GM23338 (cell line): ENCODE measurements around the gene MAPK4. TPM values are rescaled to one million over a fixed set of nuclear protein-coding genes. Genes with fewer than 3 reads are reported as not detected.

ENCODE experiments used
- ATAC-seq: fragments of 200-7000 bp; cut with Tn5 transposase; 3 replicates; pipeline ENCODE4 v1.9.1; 2020
- DNase-seq: peaks from one replicate; pipeline ENCODE4 v3.0.0-alpha.2; 2015; ENCODE audit warnings: low spot score
- H2AFZ ChIP-seq: fragments of 200-600 bp; sonication (generic); 2 replicates; pipeline ENCODE4 v1.8.0; 2016; ENCODE audit warnings: antibody characterized with exemption, mild to moderate bottlenecking, moderate library complexity
- H3F3A ChIP-seq: fragments of 200-600 bp; sonication (generic); replicated peaks from 2 replicates; pipeline ENCODE4 v1.8.0; 2017; ENCODE audit warnings: antibody characterized with exemption, mixed run types, low read depth
- H3K27ac ChIP-seq: fragments of 200-600 bp; sonication (generic); 2 replicates; pipeline ENCODE4 v1.6.1; 2016; ENCODE audit warnings: low read depth
- H3K27me3 ChIP-seq: fragments of 200-600 bp; sonication (generic); 2 replicates; pipeline ENCODE4 v1.8.0; 2016; ENCODE audit warnings: mild to moderate bottlenecking, mixed run types, moderate library complexity; ENCODE audit not compliant: insufficient read depth
- H3K36me3 ChIP-seq: fragments of 200-600 bp; sonication (generic); 2 replicates; pipeline ENCODE4 v1.8.0; 2016; ENCODE audit warnings: mild to moderate bottlenecking; ENCODE audit not compliant: insufficient read depth
- H3K4me1 ChIP-seq: fragments of 200-600 bp; sonication (generic); 2 replicates; pipeline ENCODE4 v1.8.0; 2016; ENCODE audit warnings: mild to moderate bottlenecking, moderate library complexity; ENCODE audit not compliant: insufficient read depth
- H3K4me2 ChIP-seq: fragments of 200-600 bp; sonication (generic); 2 replicates; pipeline ENCODE4 v1.7.1; 2017; ENCODE audit warnings: mixed run types
- H3K4me3 ChIP-seq: fragments of 200-600 bp; sonication (generic); 2 replicates; pipeline ENCODE4 v1.6.1; 2016; ENCODE audit warnings: mixed run types
- H3K79me2 ChIP-seq: fragments of 200-600 bp; sonication (generic); replicated peaks from 2 replicates; pipeline ENCODE4 v1.8.0; 2017; ENCODE audit warnings: mild to moderate bottlenecking; ENCODE audit not compliant: insufficient read depth
- H3K9me2 ChIP-seq: fragments of 200-600 bp; sonication (generic); 2 replicates; pipeline ENCODE4 v1.8.0; 2017; ENCODE audit not compliant: insufficient read depth
- H4K20me1 ChIP-seq: fragments of 200-600 bp; sonication (generic); replicated peaks from 2 replicates; pipeline ENCODE4 v1.8.0; 2017; ENCODE audit warnings: mild to moderate bottlenecking; ENCODE audit not compliant: insufficient read depth
- H3K27ac Mint-ChIP-seq: 2 replicates; pipeline ENCODE4 v1.8.0; 2020; ENCODE audit warnings: inconsistent platforms, mild to moderate bottlenecking, moderate library complexity, mixed read lengths
- H3K27me3 Mint-ChIP-seq: 3 replicates; pipeline ENCODE4 v1.8.0; 2022; ENCODE audit warnings: low read depth, mild to moderate bottlenecking, moderate library complexity, mixed read lengths, inconsistent platforms; ENCODE audit not compliant: insufficient read depth, poor library complexity
- H3K36me3 Mint-ChIP-seq: 3 replicates; pipeline ENCODE4 v1.8.0; 2021; ENCODE audit warnings: low read depth, mild to moderate bottlenecking, inconsistent platforms, moderate library complexity, mixed read lengths
- H3K4me1 Mint-ChIP-seq: 3 replicates; pipeline ENCODE4 v1.8.0; 2020; ENCODE audit warnings: mild to moderate bottlenecking, inconsistent platforms, mixed read lengths
- H3K4me3 Mint-ChIP-seq: 3 replicates; pipeline ENCODE4 v1.8.0; 2021; ENCODE audit warnings: moderate library complexity, mild to moderate bottlenecking, inconsistent platforms, mixed read lengths
- H3K9me3 Mint-ChIP-seq: 3 replicates; pipeline ENCODE4 v1.8.0; 2020; ENCODE audit warnings: moderate library complexity, mild to moderate bottlenecking, inconsistent platforms, mixed read lengths
- CREB1 ChIP-seq: fragments of 250-450 bp; sonication (Bioruptor Pico); IDR thresholded peaks from 2 replicates; pipeline ENCODE4 v1.5.0; 2020; ENCODE audit warnings: low read depth, mild to moderate bottlenecking, moderate library complexity
- ETS1 ChIP-seq: IDR thresholded peaks from 2 replicates; pipeline ENCODE4 v1.6.1; 2016; ENCODE audit warnings: antibody characterized with exemption
- EZH2phosphoT487 ChIP-seq: fragments of 200-600 bp; sonication (generic); IDR thresholded peaks from one replicate; pipeline ENCODE4 v1.8.1; 2018; ENCODE audit warnings: antibody characterized with exemption; ENCODE audit not compliant: unreplicated experiment
- JUNB ChIP-seq: IDR thresholded peaks from one replicate; pipeline ENCODE4 v1.6.1; 2016; ENCODE audit warnings: antibody characterized with exemption; ENCODE audit not compliant: unreplicated experiment
- NANOG ChIP-seq: IDR thresholded peaks from 2 replicates; pipeline ENCODE4 v1.6.1; 2016; ENCODE audit warnings: antibody characterized with exemption, borderline replicate concordance
- POLR2AphosphoS5 ChIP-seq: IDR thresholded peaks from 2 replicates; pipeline ENCODE4 v1.6.1; 2016; ENCODE audit warnings: antibody characterized with exemption, low read depth
- REST ChIP-seq: IDR thresholded peaks from one replicate; pipeline ENCODE4 v1.6.1; 2018; ENCODE audit warnings: antibody characterized with exemption; ENCODE audit not compliant: unreplicated experiment
- STAT1 ChIP-seq: IDR thresholded peaks from one replicate; pipeline ENCODE4 v1.6.1; 2016; ENCODE audit warnings: antibody characterized with exemption; ENCODE audit not compliant: unreplicated experiment
- ZNF331 ChIP-seq: fragments of 250-450 bp; sonication (Bioruptor Pico); IDR thresholded peaks from 2 replicates; pipeline ENCODE4 v1.5.0; 2020; ENCODE audit warnings: low read depth, mild to moderate bottlenecking, moderate library complexity
- polyA plus RNA-seq: library from polyadenylated mRNA; unstranded; fragments of >200 nt; fragmentation: Nextera tagmentation; extraction: Ambion mirVana; gene quantifications from 2 replicates; pipeline ENCODE4 v1.2.1, GENCODE V29; 2016
- total RNA-seq: library from RNA; depleted of rRNA; stranded (reverse); fragments of >200 nt; shearing (Covaris generic); gene quantifications from 2 replicates; pipeline ENCODE4 v1.2.3, GENCODE V29; 2014
- TF ChIP-seq, protein P1 (sequence below): fragments of 250-450 bp; sonication (Bioruptor Pico); IDR thresholded peaks from 2 replicates; pipeline ENCODE4 v1.5.0; 2020; ENCODE audit warnings: mild to moderate bottlenecking, moderate library complexity

MAPK4 gene
- total and polyA plus RNA-seq, 2 experiments from 2014 or later: 1.3 to 4.4 TPM

GRCh38 chr18:50696929-50697328, 137.0 kb downstream of the MAPK4 start (continued):
- TF ChIP-seq, protein P1, sequence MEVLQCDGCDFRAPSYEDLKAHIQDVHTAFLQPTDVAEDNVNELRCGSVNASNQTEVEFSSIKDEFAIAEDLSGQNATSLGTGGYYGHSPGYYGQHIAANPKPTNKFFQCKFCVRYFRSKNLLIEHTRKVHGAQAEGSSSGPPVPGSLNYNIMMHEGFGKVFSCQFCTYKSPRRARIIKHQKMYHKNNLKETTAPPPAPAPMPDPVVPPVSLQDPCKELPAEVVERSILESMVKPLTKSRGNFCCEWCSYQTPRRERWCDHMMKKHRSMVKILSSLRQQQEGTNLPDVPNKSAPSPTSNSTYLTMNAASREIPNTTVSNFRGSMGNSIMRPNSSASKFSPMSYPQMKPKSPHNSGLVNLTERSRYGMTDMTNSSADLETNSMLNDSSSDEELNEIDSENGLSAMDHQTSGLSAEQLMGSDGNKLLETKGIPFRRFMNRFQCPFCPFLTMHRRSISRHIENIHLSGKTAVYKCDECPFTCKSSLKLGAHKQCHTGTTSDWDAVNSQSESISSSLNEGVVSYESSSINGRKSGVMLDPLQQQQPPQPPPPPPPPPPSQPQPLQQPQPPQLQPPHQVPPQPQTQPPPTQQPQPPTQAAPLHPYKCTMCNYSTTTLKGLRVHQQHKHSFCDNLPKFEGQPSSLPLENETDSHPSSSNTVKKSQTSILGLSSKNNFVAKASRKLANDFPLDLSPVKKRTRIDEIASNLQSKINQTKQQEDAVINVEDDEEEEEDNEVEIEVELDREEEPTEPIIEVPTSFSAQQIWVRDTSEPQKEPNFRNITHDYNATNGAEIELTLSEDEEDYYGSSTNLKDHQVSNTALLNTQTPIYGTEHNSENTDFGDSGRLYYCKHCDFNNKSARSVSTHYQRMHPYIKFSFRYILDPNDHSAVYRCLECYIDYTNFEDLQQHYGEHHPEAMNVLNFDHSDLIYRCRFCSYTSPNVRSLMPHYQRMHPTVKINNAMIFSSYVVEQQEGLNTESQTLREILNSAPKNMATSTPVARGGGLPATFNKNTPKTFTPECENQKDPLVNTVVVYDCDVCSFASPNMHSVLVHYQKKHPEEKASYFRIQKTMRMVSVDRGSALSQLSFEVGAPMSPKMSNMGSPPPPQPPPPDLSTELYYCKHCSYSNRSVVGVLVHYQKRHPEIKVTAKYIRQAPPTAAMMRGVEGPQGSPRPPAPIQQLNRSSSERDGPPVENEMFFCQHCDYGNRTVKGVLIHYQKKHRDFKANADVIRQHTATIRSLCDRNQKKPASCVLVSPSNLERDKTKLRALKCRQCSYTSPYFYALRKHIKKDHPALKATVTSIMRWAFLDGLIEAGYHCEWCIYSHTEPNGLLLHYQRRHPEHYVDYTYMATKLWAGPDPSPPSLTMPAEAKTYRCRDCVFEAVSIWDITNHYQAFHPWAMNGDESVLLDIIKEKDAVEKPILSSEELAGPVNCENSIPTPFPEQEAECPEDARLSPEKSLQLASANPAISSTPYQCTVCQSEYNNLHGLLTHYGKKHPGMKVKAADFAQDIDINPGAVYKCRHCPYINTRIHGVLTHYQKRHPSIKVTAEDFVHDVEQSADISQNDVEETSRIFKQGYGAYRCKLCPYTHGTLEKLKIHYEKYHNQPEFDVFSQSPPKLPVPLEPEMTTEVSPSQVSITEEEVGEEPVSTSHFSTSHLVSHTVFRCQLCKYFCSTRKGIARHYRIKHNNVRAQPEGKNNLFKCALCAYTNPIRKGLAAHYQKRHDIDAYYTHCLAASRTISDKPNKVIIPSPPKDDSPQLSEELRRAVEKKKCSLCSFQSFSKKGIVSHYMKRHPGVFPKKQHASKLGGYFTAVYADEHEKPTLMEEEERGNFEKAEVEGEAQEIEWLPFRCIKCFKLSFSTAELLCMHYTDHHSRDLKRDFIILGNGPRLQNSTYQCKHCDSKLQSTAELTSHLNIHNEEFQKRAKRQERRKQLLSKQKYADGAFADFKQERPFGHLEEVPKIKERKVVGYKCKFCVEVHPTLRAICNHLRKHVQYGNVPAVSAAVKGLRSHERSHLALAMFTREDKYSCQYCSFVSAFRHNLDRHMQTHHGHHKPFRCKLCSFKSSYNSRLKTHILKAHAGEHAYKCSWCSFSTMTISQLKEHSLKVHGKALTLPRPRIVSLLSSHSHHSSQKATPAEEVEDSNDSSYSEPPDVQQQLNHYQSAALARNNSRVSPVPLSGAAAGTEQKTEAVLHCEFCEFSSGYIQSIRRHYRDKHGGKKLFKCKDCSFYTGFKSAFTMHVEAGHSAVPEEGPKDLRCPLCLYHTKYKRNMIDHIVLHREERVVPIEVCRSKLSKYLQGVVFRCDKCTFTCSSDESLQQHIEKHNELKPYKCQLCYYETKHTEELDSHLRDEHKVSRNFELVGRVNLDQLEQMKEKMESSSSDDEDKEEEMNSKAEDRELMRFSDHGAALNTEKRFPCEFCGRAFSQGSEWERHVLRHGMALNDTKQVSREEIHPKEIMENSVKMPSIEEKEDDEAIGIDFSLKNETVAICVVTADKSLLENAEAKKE (CRISPR knock-in tag): no peak
- no peak for TF ChIP-seq POLR2AphosphoS5
- TF ChIP-seq CREB1 (CRISPR knock-in tag): no peak

DNA sequence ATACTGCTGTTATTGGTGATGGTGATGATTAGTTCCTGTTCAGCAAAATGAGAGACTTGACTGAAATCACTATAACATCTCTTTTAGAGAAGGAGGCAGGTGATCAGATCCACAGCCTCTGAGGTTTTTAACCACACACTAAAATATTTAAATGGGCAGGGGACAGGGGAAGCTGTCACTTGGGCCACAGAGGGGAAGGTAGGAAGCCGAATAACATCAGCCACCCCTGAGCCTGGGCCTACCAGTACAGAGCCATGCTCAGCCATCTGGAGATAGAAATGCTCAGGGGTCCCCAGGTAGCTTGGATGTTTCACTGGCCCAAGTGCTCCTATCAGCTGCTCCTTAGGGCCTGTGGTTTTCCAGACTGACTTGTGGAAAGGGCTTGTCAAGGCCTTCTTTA, 137.6 kb downstream of the MAPK4 start:
- no peak overlapping the region for H2AFZ ChIP-seq
- no peaks in the 10 kb centered on the region for H4K20me1 ChIP-seq
- no peaks in the 10 kb centered on the region for H3K36me3 ChIP-seq
- TF ChIP-seq STAT1: no peak
- no peak for TF ChIP-seq NANOG
- TF ChIP-seq EZH2phosphoT487: no peak
- TF ChIP-seq POLR2AphosphoS5: no peak
- no peak for TF ChIP-seq REST
- TF ChIP-seq CREB1 (CRISPR knock-in tag): no peak
- TF ChIP-seq ZNF331 (CRISPR knock-in tag): no peak
- no peak for TF ChIP-seq ETS1
- no peak for TF ChIP-seq JUNB
- peaks cover 8% of the 10 kb centered on the region for H3K27me3 Mint-ChIP-seq
- peaks cover 27% of the 10 kb centered on the region for H3K4me1 ChIP-seq
- no peak overlapping the region for H3K27ac ChIP-seq
- no peak for ATAC-seq
- H3K36me3 Mint-ChIP-seq: no peaks in the 10 kb centered on the region
- H3K27me3 ChIP-seq: no peaks in the 10 kb centered on the region
- H3K9me2 ChIP-seq: 0 out of 2 replicates have a peak, but pooled peaks cover 5% of the 10 kb centered on the region
- no peak overlapping the region for H3K4me2 ChIP-seq
- no peaks in the 10 kb centered on the region for H3K79me2 ChIP-seq
- no peak overlapping the region for H3K27ac Mint-ChIP-seq
- no peaks in the 10 kb centered on the region for H3F3A ChIP-seq
- no peak overlapping the region for H3K4me3 Mint-ChIP-seq
- H3K4me1 Mint-ChIP-seq: peaks cover 37% of the 10 kb centered on the region
- no peak for DNase-seq
- no peaks in the 10 kb centered on the region for H3K9me3 Mint-ChIP-seq
- no peak overlapping the region for H3K4me3 ChIP-seq
